Retina (tissue), 1 donor: ENCODE results near the gene CNTFR.

Experiments
- DNase-seq: peaks from one replicate; pipeline ENCODE4 v3.0.0-alpha.2; 2016

The CNTFR gene

DNA sequence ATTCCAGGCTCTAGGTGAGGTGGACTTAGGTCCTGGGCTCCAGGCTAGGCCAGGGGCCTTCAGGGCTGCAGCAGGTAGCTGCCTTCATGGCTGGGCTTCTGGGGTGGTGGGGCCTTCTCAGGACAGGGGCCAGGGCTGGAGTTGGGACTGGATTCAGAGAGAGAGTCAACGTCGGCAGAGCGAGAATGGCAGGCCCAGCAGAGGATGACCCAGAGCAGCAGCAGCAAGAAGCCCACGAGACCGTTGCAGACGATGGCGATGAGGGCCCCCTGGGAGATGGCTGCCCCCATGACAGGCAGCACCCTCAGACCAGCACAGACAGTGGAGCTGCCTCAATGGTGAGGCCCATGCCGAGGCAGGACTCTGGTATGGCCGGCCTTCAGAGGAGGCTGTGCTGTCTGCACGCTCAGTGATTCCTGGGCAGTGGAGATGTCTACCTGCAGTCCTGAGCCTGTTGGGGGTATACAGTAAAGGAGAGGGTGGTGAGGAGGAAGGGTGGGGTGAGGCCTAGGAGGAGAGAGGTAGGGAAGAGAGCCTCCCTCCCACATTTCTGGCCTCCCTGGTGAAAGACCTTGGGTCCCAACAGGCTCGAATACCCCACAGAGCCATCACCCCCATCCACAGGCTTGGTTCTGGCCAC is 68.0 kb downstream of the CNTFR start:
- DNase-seq, result no peak

DNA sequence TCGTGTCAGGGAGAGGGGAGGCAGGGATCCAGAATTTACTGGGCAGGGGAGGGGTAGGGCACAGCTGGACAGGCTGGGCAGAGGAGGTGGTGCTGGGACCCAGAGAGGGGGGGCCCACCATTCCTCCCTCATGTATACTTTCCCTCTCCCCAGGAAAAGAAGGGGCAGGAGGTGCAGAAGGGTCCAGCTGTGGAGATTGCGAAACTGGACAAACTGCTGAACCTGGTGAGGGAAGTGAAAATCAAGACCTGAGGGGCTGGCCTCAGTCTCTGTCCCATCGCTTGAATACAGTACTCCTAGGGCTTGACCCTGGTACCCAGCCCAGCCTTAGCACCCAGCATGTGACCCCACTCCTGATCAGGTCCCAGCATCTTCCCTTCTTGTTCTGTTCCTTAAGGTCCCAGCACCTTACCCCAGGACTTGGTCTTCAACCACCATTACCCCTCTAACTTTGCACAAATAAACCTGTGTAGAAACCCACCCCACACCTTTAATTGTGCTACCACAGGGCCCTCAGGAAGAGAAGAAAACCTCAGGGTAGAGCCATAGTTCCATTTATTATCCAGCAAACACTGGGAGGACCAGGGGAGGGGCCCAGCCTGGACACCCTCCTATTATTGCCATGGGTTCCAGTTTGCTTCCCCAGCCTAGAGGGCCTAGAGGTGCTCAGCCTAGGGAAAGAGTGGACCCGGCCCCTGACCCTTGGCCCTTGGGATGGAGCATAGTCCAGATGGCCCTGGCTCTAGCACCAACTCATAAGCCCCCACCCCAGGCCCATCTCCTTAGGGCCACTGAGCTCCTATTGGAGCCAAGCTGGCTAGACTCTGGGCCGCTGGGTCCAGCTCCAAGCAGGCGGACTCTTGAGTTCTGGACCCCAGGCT is 68.8 kb downstream of the CNTFR start:
- no peak for DNase-seq

DNA sequence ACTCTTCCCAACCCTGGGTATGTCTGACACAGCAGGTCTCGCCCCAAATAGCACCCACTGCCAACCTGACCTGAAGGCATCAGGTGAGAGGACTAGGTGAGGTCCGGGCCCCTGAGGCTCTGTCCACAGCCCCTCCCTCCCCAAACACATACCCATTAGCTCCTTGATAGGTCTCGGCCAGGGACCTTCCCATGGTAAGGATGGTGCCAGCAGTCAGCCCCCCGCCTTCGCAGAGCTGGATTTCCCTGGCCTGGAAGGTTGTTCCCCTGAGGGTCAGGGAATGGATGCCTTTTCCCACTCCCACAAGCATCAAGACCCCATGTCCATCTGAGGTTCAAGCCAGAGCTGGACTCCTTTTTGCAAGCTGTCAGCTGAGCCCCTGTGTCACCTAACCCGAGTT is 69.4 kb downstream of the CNTFR start:
- no peak for DNase-seq

DNA sequence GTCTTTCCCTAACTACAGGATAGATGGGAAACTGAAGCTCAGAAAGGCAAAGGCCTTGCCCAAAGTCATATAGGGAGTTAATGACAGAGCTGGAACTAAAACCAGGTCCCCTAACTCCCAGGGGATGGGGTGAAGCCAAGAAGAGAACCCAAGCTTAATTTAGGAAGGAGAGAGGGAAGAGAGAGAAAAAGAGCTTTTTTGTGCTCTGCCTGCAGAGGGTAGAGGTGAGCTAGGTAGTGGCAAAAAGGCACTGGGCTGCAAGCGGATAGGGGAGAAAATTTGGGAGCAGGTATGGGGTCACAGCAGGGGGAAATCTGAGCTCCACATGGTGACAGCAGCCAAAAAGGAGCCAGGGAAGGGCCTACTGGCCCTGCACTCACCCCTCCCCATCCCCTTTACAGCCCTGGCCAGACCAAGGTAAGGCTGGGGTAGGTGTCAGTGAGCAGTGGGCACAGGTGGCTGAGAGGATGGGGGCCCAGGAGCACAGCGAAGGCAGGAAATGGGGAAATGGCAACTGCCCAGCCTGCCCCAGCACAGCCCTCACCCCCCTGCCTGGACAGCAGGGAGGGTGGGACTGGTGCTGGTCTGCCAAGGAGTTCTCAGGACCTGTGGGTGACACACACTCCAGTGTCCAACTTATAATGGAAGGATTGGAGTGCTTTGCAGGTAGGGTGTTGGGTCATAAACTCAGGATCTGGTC is 70.1 kb downstream of the CNTFR start:
- DNase-seq, result no peak

DNA sequence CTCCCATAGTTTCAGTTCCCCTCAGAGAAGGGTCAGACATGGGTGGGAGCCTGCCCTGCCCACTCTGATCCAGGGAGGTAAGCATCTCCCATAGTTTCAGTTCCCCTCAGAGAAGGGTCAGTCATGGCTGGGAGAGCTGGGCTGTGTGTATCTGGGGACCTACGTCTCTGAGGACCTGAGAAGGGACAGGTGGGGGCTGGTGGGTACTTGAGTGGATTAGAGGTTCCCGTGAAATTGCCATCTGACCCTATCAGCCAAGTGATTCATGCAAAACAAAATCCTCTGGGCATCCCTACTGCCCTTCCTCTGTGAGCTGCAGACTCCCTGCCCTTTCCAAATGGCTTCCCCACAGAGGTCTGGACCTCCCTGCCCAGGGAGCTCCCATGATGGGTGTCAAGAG is 70.6 kb downstream of the CNTFR start:
- no peak for DNase-seq

DNA sequence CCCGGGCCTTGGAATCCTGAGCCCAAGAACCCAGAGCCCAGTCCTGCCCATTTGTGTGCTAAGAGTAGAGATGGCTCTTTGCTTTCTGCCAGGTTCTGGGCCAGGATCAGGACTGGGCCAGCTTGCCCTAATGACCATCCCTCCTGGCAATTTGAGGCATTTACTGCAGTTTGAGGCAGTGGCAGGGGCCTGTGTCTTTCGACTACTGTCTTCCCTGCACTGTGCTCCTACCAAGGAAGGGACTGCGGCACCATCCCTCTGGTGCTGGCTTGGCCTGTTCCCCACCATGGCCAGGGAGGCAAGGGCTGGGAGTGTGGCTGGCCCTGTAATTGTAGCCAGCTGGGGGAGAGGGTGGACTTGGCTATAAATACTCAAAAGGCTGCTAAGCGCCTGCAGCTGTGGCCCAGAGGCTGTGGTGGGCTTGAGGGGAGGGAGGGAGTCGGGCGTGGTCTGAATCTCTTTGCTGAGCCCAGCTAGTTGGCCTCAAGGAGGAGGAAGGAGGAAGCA is 71.4 kb downstream of the CNTFR start:
- DNase-seq, result no peak

DNA sequence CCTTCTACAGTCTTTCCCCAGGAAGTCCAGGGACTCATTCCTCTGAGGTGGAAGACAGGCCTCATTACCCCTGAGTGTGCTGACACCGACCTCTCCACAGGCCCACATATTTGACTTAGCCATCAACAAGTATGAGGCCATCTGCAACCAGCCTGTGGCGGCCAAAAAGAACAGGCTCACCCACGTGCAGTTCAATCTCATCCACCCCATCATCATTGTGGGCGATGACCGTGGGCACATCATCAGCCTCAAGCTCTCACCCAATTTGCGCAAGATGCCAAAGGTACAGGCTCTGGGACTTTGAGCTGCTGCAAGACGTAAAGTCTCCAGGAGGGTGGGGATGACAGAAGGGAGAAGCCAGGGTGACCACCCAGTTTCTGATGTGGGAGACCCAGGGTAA is 72.3 kb downstream of the CNTFR start:
- DNase-seq, result no peak

DNA sequence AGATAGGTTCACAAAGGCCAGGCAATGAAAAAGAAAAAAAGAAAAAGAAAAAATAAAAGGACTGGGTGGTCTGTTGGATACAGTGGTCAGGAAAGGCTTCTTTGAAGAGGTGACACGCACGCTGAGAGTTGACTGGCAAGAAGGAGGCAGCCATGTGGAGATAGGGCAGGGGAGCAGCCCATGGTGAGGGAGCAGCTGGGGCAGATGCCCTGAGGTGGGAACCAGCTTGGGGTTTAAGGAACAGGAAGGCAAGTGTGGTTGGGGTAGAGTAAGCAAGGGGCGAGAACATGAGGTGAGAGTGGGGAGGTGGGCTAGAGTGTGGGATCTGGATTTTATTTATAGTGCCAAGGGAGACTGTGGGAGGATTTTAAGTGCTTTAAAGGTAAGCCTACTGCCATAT is 73.6 kb downstream of the CNTFR start:
- DNase-seq, result no peak

DNA sequence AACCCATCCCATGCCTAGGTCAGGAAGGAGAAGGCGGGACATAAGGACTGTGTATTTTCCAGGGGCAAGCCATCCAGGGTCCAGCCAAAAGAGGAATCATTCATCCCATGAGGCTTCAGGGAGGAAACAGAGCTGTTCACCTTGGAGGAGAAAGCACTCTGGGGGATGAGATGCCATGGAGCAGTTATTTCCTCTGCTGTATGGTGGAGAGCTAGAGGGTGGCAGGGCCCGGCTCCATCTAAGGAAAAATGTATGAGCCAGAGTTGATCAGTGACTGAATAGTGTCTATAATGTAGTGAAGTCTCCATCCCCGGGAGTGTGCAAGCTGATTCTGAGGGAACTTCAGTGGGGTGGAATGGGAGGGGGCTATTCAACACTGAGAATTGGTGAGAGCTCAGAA is 74.7 kb downstream of the CNTFR start:
- no peak for DNase-seq

DNA sequence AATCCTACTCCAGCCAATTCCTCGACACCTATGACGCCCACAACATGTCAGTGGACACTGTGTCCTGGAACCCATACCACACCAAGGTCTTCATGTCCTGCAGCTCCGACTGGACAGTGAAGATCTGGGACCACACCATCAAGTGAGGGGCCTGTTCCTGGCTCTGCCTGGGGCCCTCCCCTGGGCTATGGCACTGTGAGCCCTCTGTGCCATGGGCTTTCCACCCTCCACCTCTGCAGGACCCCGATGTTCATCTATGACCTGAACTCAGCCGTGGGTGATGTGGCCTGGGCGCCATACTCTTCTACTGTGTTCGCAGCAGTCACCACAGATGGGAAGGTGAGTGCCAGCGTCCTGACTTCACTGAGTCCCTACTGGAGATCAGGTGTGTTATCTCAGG is 75.1 kb downstream of the CNTFR start:
- DNase-seq, result no peak

DNA sequence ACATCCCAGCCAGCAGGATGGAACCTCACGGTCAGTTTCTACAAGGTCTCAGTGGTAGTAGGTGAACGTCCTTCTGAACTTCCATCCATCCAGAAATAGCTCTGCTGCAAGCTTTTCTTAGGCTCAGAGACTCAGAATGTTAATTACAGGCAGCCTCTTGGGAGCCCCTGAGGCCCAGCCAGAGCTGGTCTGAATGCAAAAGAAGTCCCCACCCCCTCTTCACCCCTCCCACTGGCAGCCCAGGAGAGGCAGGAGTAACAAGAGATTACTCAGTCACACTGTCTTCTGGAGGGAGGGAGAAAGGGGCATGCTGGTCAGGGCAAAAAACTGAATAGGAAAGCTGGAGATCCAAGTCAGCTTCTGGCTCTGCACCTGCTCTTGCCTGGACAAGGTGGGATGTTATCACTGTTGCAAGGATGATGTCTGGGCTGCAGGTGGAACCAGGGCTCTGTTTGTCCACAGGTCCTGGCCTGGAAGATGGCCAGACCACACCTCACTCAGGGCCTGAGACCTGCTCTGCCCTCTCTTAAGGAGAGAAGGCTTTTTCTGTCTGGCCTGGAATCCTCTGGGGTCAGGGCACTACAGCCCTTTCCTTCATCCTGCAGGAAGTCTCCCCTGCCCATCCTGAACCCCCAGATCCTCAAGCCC is 75.8 kb downstream of the CNTFR start:
- DNase-seq, result no peak

DNA sequence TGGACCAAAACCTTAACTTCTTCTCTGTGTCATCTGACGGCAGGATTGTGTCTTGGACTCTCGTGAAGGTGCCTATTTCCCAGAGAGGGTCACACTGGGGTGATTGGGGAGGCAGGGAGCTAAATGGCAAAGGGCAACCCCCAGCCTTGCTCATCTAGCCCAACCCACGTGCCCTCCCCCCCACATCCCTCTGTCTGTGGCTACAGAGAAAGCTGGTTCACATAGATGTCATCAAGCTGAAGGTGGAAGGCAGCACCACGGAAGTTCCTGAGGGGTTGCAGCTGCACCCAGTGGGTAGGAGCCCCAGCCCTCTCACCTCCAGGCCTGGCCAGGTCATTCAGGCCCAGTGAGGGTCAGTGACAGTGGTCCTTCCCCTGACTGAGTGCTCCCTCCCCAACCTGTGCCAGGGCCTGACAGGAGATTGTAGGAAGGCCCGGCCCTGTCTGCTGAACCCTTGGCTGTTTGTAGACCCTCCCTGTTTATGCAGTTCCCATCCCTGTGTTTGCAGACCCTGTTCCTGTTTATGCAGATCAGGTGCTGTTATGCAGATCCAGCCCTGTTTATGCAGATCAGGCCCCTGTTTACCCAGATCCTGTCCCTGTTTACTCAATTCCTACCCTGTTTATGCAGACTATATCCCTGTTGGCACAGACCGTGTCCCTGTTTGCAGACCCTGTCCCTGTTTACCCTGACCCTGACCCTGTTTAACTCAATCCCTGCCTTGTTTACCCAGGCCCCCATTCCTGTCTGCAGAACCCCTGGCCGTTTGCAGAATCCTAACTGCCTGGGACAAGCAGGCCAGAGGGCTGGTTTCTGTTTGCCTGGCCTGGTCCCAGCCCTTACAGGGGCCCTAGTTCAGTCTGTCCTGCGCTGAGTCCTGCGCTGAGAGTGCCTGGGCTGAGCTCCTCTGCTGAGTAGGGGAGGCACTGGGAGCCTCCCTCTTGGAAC is 77.1 kb downstream of the CNTFR start:
- no peak for DNase-seq

DNA sequence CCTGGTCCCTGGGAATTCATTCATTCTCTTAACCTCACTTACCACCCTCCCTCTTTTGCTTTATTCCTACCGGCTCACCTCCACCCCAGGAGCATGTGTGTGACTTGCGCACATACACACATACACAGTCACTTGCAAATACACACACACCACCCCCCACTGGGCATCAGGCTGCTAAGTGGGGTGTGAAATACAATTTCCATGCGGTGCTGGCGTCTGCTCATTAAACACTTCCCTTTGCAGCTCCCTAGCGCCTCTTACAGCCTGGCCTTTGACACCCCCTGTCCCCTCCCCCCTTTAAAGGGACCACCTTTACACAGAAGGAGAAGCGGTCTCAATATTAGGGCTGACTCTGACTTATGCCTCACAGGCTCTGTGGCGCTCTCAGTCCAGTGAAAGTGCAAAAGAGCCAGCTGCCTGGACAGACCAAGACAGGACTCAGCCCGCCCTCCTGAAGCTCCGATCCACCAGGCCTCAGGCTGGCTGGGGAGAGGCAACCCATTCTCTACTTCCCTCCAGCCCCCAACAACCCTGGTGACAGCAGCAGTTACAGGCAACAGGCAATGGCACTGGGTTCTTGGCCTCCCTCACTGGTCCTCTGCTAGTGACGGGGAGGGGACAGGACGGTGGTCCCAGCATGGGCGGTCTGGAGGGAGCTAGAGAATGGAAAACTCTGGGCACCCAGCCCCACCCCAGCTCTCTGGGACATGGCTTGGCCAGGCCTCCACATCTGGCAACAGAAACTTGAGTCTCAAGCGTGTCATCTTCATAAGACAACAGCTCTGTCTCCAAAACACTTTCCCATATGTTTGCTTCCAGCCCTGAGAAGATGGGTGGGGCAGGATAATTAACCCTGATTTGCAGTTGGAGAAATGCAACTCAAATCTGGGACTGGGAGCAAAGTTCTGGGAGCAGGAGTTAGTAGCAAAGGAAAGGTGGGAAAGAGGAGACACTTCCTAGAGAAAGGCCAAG is 78.7 kb downstream of the CNTFR start:
- DNase-seq, result peak; percentile 69

DNA sequence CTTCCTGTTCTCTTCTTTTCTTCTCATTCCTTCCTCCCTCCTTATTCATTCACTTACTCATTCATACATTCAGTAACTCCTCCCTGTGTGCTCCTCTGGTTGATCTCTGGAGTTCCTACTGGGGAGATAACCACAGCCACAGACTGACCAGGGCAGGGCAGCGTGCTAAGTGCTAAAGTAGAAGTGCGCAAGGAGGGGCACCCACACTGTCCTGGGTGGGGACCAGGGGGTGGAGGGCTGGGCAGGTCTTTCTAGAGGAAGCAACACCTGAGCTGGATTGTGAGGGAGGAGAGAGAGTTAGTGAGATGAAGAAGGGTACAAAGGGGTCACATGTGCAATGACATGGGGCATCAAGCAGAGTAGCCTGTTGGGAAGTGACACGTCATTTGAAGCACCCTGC is 80.6 kb downstream of the CNTFR start:
- DNase-seq, result no peak

DNA sequence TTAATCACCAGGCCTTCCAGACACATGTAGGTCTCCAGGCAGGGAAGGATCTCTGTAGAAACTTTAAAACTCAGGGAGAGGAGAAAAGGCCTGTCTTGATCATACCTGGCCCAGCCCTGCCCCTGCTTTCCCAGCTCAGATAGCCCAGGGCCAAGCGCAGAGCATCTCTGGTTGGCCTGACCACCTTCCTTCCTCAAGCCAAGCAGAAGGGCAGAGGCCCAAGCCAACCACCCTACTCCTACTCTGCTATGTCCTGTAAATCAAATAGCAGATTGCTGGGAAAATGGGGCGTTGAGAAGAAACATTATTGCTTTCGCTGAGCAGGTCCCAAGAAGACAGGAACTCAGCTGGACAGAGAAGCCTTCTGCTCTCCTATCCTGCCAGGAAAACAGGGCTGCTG is 81.1 kb downstream of the CNTFR start:
- DNase-seq, result no peak

DNA sequence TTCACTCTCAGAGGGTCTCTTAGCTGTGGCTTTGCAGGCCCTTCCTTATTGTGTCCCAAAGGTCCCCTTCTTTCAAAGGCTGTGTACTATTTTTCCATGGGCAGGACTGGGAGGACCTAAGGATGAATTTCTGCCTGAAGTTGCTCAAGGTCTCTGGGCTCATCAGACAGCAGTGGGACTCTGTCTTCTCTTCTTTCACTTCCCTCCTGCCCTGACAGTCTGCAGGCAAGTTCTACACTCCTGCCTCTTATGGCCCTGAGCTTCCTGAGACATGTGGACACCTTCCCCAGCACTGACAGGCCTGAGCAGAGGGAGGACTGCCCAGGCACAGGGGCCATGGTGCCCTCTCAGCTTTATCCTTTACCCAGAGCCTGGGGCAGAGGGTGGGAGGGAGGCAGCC is 81.6 kb downstream of the CNTFR start:
- DNase-seq, result no peak

DNA sequence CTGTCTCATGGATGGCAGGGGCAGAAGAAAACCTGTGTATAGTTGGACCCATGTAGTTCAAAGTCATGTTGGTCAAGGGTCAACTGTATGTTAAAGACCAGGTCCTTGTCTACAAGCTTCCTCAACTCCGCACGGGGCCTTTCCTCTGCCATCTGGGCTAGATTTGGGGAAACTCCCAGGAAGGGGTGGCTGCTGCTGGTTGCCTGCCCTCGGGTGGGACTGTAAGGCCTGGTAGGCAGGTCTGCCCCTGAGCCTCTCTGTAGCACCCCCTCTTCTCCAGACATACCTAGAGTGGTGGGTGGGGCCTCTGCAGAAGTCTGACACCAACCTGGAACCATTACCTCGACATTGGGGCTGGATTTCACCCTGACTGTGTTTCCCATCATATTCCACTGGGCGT is 82.0 kb downstream of the CNTFR start:
- DNase-seq, result no peak

DNA sequence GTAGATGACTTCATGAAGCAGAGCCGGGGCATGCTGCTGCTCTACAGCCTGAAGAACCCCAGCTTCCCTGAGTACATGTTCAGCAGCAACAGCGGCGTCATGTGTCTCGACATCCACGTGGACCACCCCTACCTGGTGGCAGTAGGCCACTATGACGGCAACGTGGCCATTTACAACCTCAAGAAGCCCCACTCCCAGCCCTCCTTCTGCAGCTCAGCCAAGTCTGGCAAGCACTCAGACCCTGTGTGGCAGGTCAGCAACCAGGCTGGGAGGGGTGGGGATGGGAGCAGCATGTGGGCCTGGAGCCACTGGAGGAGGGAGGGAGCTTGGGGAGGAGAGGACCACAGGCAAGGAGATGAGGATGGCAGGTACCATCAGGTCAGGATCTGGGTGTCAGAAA is 82.9 kb downstream of the CNTFR start:
- DNase-seq, result no peak

DNA sequence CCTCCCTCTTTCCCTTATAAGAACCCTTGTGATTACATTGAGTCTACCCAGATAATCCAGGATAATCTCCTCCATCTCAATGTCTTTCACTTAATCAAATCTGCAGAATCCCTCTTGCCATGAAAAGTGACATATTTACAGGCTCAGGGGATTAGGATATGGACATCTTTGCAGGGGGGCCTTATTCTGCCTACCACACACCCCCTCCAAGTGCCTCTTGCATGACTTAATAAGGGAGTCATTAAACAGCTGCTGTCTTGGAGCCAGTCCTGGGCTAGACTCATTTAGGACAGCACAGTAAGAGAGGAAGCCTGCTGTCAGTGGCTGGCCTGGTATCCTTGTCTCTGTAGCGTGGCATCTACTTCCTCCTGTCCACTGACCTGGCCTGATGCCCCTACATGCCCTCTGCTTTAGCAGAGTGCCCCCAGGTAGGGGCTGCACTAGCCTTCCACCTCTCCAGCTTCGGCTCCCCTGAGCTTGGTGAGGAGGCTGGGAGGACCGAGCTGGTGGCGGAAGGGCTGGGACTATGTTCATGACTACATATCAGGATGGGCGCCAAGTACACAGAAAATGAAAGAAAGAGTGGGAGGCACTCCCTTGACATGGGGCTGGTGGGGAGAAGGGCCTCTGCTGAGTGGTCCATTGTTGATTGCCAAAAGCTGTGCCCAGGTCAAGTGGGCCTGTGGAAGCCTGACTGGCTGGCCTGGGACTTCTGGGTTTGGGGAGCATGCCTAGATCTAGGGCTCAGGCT is 84.0 kb downstream of the CNTFR start:
- DNase-seq, result no peak

DNA sequence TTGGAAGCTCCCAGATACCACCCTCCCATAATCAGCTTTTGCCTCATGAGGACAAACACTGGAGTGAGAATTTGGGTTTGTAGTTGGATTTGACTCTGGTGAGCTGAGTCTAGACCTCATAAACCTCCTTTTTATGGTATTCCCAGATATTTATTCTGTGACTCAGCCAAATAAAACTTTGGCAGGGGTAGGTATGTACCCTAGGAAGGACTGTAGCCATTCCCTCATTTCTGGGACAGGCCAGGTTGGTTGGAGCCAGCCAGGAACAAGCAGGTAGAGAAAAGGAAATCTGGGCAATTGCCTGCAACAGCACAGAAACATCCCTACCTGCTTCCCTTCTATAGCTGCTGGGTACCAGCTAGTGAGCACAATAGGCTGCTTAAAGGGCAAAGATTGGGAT is 86.1 kb downstream of the CNTFR start:
- no peak for DNase-seq
